KBM-7 (cell line): ENCODE results near the gene PGBD2.
"Not testable (repeated sequence)": the region's sequence is repeated elsewhere in the genome, so short reads cannot be mapped to it uniquely, and the experiment has no call there.

Experiments used
- DNase-seq: peaks from one replicate; pipeline ENCODE4 v3.0.0-alpha.2; 2015
- in situ Hi-C: fragments of 300-500 bp; cut with MboI; formaldehyde crosslinking; loops from 2 replicates; pipeline ENCODE4 v1.14.3; 2020; ENCODE audit warnings: low sequenced_read_pairs, low pct_unique_long_range_greater_than_20kb, mixed read lengths

The PGBD2 gene

DNA sequence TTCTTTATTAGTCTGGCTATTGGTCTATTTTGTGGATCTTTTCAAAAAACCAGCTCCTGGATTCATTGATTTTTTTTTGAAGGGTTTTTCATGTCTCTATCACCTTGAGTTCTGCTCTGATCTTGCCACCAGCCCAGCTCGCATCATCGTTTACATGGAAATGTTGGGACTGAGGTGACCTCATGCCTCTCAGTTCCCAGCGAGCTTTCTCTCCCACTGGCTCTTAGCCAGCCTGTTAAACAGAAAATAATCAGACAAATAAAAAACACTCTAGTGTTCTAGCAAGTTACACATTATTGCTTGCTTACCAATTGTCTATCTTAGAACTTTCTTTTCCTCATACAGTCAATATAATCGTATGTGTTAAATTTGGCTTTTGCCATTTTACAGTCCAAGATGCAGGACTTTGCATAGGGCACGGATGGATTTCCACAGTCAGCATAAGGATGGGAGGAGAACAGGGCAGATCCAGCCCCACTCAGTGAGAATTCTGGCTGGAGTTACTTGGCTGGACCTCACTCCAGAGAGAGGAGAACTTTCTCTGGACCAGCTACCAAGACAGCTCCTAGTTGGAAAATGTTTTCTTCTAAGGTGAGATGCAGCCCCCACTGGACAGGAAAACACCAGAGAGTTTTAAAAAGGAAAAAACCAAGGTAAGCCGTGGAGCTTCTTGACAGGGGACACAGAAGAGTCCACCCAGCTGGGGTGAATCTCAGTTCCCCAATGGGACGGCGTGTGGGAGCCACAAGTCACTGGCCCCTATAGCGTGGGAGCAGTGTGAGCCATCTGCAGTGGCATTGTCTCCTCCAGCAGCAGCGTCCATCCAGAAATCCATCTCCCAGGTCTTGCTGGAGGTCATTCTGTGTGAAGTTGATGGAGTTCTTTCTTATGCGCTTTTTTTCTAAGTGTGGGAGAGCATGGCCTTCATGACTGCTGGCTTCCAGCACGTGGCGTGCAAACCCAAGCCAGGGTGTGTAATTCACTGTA, 17.6 kb downstream of the PGBD2 start:
- in situ Hi-C loops = no loop called here
- DNase-seq = no peak

DNA sequence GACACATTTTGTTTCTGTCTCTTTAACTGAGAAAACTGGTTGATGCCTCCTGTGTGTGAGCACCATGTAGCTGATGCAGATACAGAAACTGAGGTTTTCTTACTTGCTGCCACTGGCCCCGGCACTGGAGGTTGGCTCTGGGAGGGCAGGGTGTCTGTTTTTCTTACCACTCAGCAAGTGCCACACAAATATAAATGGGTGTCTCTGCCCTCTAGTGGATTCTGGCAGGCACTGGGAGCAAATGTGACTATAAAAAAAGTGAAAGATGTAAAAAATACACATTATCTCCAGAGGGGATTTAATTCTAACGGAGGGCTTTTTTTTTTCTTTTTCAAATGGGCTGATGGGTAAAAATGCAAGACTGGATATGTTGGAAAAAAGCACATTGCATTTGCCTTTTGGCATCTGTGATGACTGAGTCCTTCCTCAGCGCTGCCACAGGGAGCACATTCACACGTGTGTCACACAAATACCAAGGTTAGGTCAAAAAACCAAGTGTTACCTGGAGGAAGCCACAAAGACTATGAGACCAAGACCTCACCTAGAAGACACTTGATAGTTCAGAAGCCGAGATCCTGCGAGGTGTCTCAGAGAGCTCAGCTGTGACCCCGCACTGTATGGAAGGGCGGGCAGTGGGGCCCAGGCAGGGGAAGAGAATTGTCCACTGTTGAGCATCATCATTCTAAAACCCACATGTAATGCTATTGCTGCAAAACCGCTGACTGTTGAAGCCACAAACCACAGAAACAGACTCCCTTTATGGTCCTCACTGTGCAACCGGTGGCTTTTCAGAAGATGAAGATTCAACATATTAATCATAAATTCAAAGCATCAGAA, 18.9 kb downstream of the PGBD2 start:
- in situ Hi-C loops = no loop called here
- peak; percentile 81 for DNase-seq

DNA sequence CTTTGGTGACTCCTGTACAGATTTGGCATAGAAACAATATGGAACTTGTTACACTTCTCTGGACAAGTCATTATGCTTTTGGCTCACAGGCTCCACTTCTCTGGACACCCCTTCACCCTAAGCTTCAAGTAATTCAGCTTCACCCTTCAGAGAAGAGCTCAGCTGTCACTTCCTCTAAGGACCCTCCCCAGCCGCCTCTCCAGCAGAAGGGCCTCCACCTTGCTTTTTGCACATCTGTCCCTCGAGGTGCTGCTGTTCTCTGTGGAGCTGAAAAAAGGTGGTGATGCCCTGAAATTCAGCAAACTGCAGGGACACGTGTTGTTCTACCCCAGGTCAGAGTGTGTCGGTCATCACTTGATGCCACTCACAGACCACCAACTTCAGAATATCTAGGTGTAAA, 19.8 kb downstream of the PGBD2 start:
- DNase-seq, in situ Hi-C loops: not testable (repeated sequence)

DNA sequence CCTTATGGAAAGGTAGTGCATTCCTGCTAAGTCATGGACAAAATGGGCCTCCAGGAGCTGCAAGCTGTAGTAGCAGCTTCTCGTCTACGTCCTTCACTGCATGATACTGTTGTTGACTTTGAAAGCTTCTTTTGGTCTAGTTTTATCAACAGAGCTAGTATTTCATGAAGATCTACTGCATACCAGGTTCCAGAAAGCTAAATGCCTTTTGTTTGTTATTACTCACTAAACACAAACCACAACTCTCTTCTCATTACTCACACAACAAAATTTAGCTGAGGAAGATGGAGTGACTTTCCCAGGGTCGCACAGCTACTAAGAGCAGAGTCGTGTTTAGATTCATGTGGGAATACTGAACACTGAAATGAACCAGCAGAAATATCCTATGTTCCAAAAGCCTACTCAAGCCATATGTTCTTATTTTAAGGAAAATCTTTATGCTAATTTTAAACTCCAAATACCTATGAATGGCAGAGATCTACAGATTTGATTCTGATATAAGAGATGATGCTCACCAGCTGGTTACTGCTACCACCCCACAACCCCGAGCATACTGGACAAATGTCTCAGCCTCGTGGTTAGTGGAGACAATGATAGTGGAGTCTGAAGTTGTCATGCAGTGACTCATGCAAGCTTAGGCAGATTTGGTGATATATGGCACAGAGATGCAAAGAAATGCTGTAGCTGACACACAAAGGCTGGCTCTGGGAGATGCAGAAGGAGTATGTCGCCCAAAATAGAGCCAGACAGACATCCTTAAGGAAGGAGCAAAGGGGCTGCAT, 20.6 kb downstream of the PGBD2 start:
- in situ Hi-C loops = no loop called here
- DNase-seq = no peak

DNA sequence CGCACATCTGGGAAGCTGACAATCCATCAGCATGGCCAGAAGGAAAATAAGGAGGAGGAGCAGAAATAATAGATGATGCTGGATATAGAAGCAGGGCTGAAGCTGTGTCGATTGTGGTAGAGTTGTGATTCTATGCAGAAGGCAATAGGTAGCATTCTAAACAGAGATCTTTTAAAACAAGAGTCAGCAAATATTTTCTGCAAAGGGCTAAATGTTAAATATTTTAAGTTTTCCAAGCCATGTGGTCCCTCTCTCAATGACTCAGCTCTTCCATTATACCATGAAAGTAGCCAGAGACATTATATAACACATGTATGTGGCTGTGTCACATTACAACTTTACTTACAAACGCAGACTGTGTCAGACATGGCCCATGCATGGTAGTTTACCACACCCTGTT, 21.2 kb downstream of the PGBD2 start:
- DNase-seq, in situ Hi-C loops: not testable (repeated sequence)

- DNase-seq, in situ Hi-C loops: not testable (repeated sequence)
Observed at GRCh38 chr1:248928122-248928521, 22.1 kb downstream of the PGBD2 start.

GRCh38 chr1:248930037-248930436, 24.0 kb downstream of the PGBD2 start:
- DNase-seq = peak; percentile 34
- in situ Hi-C loops = not testable (repeated sequence)

- in situ Hi-C loops, DNase-seq: not testable (repeated sequence)
Observed at GRCh38 chr1:248938173-248938809, 32.3 kb downstream of the PGBD2 start.

DNA sequence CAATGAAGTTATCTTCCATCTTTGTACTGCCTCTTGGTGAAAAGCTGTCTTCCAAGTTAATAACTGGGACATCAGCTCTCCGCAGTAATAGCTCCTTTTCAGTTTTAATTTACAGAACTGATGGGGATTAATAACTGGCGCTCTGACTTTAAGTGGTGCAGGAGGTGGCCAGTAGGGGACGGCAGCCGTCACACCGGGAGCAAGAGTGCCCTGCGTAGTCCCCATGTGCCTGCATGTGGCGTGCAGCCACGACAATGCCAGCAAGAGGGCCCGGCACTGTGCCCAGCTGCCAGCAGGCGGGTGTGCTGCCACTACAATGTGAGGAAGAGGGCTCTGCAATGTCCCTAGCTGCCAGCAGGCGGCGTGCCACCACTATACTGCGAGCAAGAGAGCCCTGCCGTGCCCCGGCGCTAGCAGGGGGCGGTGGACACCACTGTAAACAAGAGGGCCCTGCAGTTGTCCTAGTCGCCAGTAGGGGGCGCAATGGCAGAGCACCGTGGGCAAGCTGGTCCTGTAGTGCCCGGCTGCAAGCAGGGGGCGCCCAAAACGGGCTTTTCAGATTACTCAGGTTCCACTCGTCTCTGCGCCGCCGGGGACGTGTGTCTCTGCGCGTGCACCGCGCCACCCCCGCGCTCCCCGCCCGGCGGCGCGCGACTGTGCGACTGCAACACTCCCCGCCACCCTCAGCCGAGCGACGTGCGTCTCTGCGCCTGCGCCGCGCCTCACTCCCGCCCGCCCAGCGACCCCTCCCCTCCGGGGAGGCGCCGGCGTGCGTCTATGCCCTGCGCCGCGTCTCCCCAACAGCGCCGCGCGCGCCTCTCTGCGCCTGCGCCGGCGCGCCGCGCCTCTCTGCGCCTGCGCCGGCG, 38.3 kb downstream of the PGBD2 start:
- DNase-seq, in situ Hi-C loops: not testable (repeated sequence)

- DNase-seq, in situ Hi-C loops: not testable (repeated sequence)
Observed at GRCh38 chr1:248945000-248945423, 39.0 kb downstream of the PGBD2 start.

- in situ Hi-C loops, DNase-seq: not testable (repeated sequence)
Observed at GRCh38 chr1:248945453-248945852, 39.4 kb downstream of the PGBD2 start.

- DNase-seq, in situ Hi-C loops: not testable (repeated sequence)
Observed at GRCh38 chr1:248945856-248946416, 39.9 kb downstream of the PGBD2 start.
